Type B pancreatic cell (in vitro differentiated cells): Measurements from ENCODE around the gene ORM2. TPM values are rescaled to one million over a fixed set of nuclear protein-coding genes. Genes with fewer than 3 reads are reported as not detected.

Experiments
- DNase-seq: peaks from one replicate; pipeline ENCODE4 v3.0.0; 2021; ENCODE audit warnings: mixed read lengths; ENCODE audit not compliant: unreplicated experiment; ENCODE audit errors: extremely low spot score
- H3K27ac Mint-ChIP-seq: 2 replicates; pipeline ENCODE4 v1.8.0; 2021; ENCODE audit warnings: mild to moderate bottlenecking, mixed read lengths
- H3K27me3 Mint-ChIP-seq: 2 replicates; pipeline ENCODE4 v1.8.0; 2021; ENCODE audit warnings: mixed read lengths
- H3K36me3 Mint-ChIP-seq: 2 replicates; pipeline ENCODE4 v1.8.0; 2021; ENCODE audit warnings: mixed read lengths
- H3K4me1 Mint-ChIP-seq: one replicate; pipeline ENCODE4 v1.8.0; 2021; ENCODE audit warnings: mixed read lengths; ENCODE audit not compliant: unreplicated experiment
- H3K4me3 Mint-ChIP-seq: 2 replicates; pipeline ENCODE4 v1.8.0; 2021; ENCODE audit warnings: mild to moderate bottlenecking, mixed read lengths
- H3K9me3 Mint-ChIP-seq: 2 replicates; pipeline ENCODE4 v1.8.0; 2021; ENCODE audit warnings: mixed read lengths
- total RNA-seq: library from RNA; stranded (reverse); gene quantifications from 2 replicates; pipeline ENCODE4 v1.2.1, GENCODE V29; 2021; ENCODE audit warnings: low replicate concordance
- TF ChIP-seq, protein P1 (sequence below): fragments of 200-600 bp; sonication (generic); conservative IDR thresholded peaks from 2 replicates; pipeline ENCODE4 v1.5.0; 2021; ENCODE audit warnings: antibody characterized with exemption, mild to moderate bottlenecking

Gene ORM2
- total RNA-seq, 1 donor from 2014 or later = not detected

DNA sequence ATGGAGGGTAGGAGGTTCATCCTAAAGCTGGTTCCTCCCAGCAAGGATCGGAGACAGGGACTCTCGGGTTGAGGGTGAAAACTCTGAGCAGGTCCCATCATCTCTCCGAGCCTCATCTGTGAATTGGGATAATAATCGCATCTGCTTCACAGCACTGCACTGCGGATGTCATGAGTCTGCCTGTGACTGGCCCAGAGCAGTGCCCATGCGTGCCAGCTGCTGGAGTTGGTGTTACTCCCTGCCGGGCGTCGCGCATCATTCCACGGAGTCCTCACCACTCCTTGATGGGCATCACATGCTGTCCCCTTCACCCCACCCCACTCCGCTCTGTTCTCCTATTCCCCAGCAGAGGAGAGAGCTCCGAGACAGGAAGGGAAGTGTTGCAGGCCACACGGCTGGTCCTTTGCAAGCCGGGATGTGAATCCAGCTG, 41.9 kb upstream of the ORM2 start:
- no peak overlapping the region for H3K27ac Mint-ChIP-seq
- no peak overlapping the region for H3K4me3 Mint-ChIP-seq
- no peaks in the 10 kb centered on the region for H3K27me3 Mint-ChIP-seq
- peaks cover 12% of the 10 kb centered on the region for H3K36me3 Mint-ChIP-seq
- TF ChIP-seq, protein P1, sequence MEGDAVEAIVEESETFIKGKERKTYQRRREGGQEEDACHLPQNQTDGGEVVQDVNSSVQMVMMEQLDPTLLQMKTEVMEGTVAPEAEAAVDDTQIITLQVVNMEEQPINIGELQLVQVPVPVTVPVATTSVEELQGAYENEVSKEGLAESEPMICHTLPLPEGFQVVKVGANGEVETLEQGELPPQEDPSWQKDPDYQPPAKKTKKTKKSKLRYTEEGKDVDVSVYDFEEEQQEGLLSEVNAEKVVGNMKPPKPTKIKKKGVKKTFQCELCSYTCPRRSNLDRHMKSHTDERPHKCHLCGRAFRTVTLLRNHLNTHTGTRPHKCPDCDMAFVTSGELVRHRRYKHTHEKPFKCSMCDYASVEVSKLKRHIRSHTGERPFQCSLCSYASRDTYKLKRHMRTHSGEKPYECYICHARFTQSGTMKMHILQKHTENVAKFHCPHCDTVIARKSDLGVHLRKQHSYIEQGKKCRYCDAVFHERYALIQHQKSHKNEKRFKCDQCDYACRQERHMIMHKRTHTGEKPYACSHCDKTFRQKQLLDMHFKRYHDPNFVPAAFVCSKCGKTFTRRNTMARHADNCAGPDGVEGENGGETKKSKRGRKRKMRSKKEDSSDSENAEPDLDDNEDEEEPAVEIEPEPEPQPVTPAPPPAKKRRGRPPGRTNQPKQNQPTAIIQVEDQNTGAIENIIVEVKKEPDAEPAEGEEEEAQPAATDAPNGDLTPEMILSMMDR = no peak
- peak; percentile 62 for DNase-seq
- H3K4me1 Mint-ChIP-seq = peaks cover 30% of the 10 kb centered on the region
- no peaks in the 10 kb centered on the region for H3K9me3 Mint-ChIP-seq

DNA sequence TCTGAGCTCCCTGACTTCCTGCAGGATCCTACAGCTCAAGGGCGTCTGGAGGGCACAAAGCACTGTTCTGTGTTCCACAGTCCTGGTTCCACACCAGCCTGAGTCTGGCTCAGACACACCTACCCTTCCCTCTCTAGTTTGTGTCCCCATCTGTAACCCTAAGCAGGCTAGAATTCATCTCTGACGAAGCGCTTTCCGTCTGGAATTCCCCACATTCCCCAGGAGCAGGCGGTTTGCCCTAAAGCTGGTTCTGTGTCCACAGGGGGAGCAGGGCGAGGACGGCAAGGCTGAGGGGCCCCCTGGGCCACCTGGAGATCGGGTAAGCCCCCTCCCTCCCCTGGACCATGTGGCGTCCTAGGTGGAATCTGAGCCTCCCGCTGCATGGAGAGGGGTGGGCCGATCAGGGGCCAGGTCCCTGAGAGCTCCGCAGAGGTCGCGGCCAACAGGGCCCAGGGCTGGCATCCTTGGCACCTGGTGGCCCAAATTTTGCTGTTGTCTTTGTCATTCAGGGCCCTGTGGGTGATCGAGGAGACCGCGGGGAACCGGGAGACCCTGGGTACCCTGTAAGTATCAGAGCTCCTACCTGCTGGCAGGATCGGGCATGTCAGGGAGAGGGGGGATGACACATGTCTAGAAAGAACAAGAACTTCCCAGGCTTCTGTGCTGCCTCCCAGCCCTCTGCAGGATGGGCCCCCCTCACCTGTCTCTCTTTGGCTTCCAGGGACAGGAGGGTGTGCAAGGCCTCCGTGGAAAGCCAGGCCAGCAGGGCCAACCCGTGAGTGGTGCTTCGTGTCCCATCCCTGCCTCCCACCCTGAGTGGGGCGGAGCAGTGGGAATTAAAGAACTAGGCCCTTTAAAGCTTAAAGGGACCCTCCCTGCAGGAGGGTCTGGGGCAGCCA, 41.2 kb upstream of the ORM2 start:
- Mint-ChIP-seq H3K9me3 (no peaks in the 10 kb centered on the region), H3K27me3 (no peaks in the 10 kb centered on the region), H3K27ac (no peak overlapping the region)

DNA sequence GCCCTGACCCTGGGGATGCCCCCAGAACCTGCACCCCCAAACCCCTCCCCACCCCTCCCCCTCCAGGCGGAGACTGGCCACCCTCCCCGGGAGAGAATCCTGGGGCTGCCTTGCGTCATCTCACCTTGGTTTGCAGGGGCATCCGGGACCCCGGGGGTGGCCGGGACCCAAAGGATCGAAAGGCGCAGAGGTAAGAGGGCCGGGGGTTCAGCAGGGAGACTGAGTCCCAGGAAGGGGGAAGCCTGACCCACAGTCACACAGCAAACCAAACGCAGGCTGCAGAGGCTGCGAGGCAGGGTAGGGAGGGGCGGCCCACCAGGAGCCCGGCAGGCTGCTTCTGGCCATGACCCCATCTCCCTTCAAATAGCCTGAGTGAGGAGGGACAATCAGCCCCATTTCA, 40.6 kb upstream of the ORM2 start:
- H3K27ac Mint-ChIP-seq = no peak overlapping the region
- peaks cover 25% of the 10 kb centered on the region for H3K4me1 Mint-ChIP-seq
- H3K27me3 Mint-ChIP-seq = no peaks in the 10 kb centered on the region
- DNase-seq = peak; percentile 67
- peaks cover 20% of the 10 kb centered on the region for H3K36me3 Mint-ChIP-seq
- TF ChIP-seq, protein P1 = no peak
- no peak overlapping the region for H3K4me3 Mint-ChIP-seq
- no peaks in the 10 kb centered on the region for H3K9me3 Mint-ChIP-seq

More for the DNA sequence above, 41.2 kb upstream of the ORM2 start:
- Mint-ChIP-seq H3K4me1 (peaks cover 25% of the 10 kb centered on the region), H3K36me3 (peaks cover 19% of the 10 kb centered on the region), H3K4me3 (peak overlapping the region; percentile 65)
- peak; percentile 69 for DNase-seq
- TF ChIP-seq, protein P1 = peak; percentile 13

DNA sequence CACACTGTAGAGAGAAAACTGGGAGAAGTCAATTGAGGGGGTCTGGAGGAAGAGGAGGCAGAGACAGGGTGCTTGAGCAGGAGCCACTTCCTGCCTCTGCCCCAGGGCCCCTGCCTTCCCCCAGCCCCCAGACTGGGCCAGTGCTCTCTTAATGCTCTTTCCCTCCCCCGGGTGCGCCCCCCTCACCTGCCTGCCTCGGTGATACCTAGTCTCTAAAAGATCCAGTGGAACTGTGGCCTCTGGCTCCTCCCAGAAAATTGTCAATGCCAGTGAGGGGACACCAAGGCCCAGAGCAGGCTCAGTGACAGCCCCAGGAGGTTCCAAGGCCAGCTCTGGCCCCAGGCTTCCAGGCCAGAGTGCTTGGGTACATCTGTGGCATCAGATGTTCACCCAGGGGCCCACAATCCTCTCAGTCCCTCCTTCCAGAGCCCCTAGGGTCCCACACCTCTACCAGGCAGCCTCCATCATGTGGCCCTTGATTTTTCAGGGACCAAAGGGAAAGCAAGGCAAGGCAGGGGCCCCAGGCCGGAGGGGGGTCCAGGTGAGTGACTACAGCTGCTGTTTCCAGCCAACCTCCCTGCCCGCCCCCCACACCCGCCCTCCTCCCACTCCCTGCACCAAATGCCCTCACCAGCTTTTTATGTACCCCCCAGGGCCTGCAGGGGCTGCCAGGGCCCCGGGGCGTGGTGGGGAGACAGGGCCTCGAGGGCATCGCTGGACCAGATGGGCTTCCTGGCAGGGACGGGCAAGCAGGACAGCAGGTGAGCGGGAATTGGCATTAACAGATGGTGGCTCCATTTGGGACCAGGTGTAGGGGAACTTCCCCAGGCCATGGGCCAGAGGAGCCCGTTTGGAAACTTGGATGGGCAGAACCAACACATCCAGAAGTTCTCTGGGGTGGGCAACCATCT, 39.8 kb upstream of the ORM2 start:
- Mint-ChIP-seq H3K27ac (no peak overlapping the region), H3K4me3 (no peak overlapping the region), H3K4me1 (peaks cover 24% of the 10 kb centered on the region), H3K9me3 (peaks cover 4% of the 10 kb centered on the region), H3K36me3 (peaks cover 25% of the 10 kb centered on the region), H3K27me3 (no peaks in the 10 kb centered on the region)
- TF ChIP-seq, protein P1 = no peak
- DNase-seq = peak; percentile 60

DNA sequence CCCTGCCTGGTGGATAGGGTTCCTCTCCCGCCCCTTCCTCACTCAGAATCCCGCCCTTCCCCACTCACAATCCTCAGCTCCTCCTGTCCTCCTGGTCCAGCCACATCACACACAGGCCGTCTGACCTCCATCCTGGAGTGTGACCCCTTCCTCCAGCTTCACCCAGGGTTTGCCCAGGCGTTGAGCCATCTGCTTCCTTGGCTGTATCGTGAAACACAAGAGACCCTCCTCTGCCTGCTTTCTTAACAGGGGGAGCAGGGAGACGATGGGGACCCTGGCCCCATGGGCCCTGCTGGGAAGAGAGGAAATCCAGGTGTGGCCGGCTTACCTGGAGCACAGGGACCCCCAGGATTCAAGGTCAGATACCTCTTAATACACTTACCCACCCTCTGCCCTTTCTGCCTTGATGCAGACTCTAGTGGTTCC, 39.1 kb upstream of the ORM2 start:
- peak; percentile 55 for DNase-seq

More for the DNA sequence above, 39.1 kb upstream of the ORM2 start:
- Mint-ChIP-seq H3K4me1 (peaks cover 21% of the 10 kb centered on the region), H3K27ac (peak overlapping the region; percentile 14), H3K27me3 (no peaks in the 10 kb centered on the region), H3K9me3 (peaks cover 10% of the 10 kb centered on the region), H3K36me3 (peaks cover 33% of the 10 kb centered on the region), H3K4me3 (no peak overlapping the region)
- TF ChIP-seq, protein P1 = no peak
